SHP77 treated with DMSO at 0.1 percent for 48 hours (cell line): ENCODE data around the gene SIX2.

ENCODE experiments used
- DNase-seq: peaks from one replicate; lab custom pipeline; 2025; lab: John Stamatoyannopoulos, UW

SIX2 gene

GRCh38 chr2:45001869-45002385, 7.3 kb downstream of the SIX2 start:
- no peak for DNase-seq

GRCh38 chr2:45000921-45001868, 8.1 kb downstream of the SIX2 start:
- DNase-seq = no peak

- DNase-seq = no peak
These were observed 8.8 kb downstream of the SIX2 start for GRCh38 chr2:45000341-45000901.

DNA sequence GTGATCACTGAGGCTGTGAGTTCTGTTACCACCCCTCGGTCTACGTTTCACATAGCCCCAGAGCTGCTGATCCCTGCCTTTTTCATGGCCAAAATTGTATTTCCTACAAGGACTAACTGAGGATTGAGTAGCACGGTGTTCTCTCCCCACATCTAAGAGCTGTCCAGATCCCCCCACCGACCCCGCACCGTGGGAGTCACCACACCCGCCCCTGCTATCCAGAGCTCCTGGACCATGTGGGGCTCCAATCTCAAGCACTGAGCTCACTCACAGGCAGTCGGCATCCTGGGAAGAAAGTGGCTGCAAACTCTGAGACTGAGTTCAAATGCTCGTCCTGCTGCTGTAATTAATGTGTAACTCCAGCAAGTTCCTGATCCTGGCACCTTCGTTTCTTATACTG, 9.7 kb downstream of the SIX2 start:
- no peak for DNase-seq

DNA sequence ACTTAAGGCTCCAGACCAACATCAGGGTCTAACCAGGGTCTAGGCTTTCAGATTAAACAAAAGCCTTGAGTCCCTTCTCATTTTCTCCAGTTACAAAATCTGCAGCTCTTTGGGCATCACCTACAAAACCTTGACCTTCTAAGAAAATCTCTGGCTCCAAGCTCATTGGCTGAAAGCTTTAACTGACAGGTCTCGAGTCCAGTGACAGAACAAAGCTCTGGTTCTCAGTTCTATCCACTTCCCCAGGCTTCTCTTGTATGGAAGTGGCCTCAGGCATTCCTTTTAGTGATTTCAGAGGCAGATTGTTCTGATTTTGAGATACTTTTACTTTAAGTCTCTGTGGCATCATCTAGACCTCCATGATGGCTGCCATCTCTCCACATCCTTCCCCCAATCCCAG, 11.3 kb downstream of the SIX2 start:
- no peak for DNase-seq

GRCh38 chr2:44996356-44996755, 12.9 kb downstream of the SIX2 start:
- DNase-seq = no peak

GRCh38 chr2:44994377-44994776, 14.9 kb downstream of the SIX2 start:
- no peak for DNase-seq

DNA sequence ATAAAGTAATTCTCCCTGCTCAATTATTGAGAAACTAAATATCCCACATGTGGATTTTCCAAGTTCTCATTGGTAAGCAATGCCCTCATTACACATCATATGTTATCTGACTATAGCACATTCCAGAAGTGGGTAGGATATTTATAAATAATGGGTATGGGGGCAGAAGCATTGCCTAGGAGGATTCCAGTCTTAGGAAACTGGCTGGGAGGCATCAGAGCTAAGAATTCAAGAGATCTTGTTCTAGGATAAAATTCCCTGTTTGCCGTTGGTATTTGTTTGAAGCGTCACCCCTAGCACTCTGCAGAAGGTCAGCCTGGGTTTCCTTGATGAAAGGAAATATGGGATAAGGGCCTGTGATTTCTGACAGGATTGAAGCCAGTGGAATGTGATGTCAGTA, 20.1 kb downstream of the SIX2 start:
- no peak for DNase-seq

- no peak for DNase-seq
These were observed 25.2 kb downstream of the SIX2 start for GRCh38 chr2:44983836-44984604.

- peak; percentile 17 for DNase-seq
These were observed 27.5 kb downstream of the SIX2 start for GRCh38 chr2:44981714-44982108.

GRCh38 chr2:44980751-44981713, 28.2 kb downstream of the SIX2 start:
- no peak for DNase-seq

DNA sequence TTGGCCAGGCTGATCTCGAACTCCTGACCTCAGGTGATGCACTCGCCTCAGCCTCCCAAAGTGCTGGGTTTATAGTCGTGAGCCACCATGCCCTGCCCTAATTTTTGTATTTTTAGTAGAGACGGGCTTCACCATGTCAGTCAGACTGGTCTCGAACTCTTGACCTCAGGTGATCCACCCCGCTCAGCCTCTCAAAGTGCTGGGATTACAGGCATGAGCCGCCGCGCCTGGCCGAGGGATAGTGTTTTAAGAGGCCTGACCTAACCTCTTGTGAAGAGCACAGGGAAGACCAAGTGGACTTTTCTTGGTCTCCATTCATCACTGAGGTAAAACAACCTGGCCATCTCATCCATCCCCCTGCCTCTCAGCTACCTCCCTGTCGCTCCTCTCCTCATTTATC, 29.7 kb downstream of the SIX2 start:
- no peak for DNase-seq

- no peak for DNase-seq
These were observed 33.4 kb downstream of the SIX2 start for GRCh38 chr2:44975571-44976450.

DNA sequence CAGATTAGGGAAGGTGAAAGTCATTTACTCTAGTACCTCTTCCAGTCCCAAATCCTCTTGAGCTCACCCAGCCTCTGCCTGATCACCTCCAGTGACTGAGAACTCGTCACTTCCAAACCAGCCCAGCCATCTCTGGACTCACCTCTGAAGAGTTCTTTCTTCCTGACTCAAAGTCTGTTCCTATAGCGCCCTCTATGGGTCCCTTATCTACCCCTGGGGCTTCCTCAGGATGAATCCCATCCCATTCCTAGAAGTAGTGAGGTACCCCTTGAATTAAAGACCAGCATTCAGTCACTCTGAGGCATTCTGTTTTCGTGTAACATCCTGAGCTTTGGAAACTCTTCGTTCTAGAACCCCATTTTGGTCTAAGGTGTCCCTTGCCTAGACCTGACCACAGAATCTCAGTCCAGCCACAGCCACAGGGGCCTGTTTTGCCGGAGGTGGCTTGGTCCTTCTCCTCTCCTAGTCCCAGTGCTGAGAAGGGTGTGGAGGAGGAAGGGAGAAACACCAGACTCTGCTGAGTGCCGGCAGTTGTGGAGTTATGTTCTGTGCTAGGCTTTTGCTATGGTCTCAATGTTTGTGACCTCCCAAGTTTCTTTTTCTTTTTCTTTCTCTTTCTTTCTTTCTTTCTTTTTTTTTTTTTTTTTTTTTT, 35.1 kb downstream of the SIX2 start:
- DNase-seq = no peak

DNA sequence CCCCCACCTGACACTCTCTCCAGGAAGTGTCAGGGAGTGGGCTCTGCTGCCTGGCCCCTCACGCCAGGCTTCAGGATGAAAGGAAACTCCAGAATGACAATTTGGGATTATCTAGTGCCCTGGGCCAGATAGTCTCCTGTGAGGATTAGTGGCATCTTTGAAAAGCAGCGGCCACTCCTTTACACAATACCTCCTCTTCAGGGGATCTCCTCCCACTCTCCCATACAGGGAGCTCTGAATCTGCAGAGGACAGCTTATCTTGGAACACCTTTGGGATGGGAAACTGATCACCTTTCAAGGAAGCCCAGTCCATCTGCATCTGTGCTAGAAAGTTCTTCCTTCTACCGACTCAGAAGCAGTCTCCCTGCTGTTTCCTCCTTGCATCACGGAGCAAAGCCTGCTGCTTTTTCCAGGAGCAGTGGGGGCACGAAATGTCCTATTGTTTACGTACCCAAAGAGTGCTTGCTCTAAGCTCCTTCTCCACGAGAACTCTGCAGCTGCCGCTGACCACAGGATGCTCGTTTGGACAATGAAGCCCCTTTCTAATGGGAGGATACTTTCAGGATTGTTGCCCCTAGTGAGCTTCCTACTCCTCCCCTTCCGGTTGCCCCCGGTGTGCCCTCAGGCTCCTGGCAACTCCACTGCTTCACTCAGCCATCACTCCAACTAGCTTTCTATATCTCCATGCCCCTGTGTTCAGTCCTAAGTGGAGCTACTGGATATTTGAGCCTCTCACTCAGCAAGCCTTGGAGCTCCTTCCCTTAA, 36.3 kb downstream of the SIX2 start:
- DNase-seq = peak; percentile 60

- DNase-seq = no peak
These were observed 38.3 kb downstream of the SIX2 start for GRCh38 chr2:44970846-44971450.

DNA sequence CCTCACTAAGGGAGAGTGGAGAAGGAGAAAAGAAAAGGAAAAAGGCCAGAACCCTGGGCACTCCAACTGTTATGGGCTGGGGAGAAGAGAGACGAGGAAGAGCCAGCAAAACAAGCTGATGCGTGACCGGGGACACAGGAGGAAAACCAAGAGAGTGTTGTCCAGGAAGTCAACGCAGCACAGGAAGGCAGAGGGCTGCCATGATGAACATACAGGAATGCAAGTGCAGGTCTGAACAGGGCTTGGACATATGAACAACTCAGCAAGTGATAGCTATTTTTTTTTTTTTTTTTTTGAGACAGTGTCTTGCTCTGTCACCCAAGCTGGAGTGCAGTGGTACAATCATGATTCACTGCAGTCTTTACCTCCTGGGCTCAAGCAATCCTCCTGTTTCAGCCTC, 39.3 kb downstream of the SIX2 start:
- DNase-seq = no peak

GRCh38 chr2:44967727-44968432, 41.4 kb downstream of the SIX2 start:
- no peak for DNase-seq
